Smooth muscle cell of the pulmonary artery (primary cell): ENCODE results near the gene CD24. TPM values are rescaled to one million over a fixed set of nuclear protein-coding genes. Genes with fewer than 3 reads are reported as not detected.

Experiments used
- total RNA-seq: library from RNA; depleted of rRNA; stranded (reverse); fragments of >200 nt; gene quantifications from 2 replicates; pipeline ENCODE4 v1.2.3, GENCODE V29; 2014

The CD24 gene
- total RNA-seq: 0.85 and 3.3 TPM in 2 replicates

GRCh38 chr6:106974336-106974998 lies at the start of gene CD24:
CD24 (minus strand) TSS chr6:106974729; CDS start chr6:106974646, 83 bp downstream.

Other genes with a start within 250 kb of the CD24 start
- 8.0 and 9.2 TPM in 2 replicates for gene MTRES1, start 53.5 kb upstream of the CD24 start, total RNA-seq
- gene BEND3, start 140.8 kb upstream of the CD24 start, total RNA-seq: 2.4 and 2.5 TPM in 2 replicates